OCI-LY7 (cell line): ENCODE data around the gene BDKRB2.

Experiments
- EZH2phosphoT487 ChIP-seq: fragments of 200-600 bp; sonication (generic); IDR thresholded peaks from 2 replicates; pipeline ENCODE4 v1.6.1; 2018; ENCODE audit warnings: low read depth, borderline replicate concordance, mild to moderate bottlenecking, mixed run types, antibody characterized with exemption, low read length, moderate library complexity, mixed read lengths
- TF ChIP-seq, protein P1 (sequence below): fragments of 200-600 bp; sonication (generic); conservative IDR thresholded peaks from 2 replicates; pipeline ENCODE4 v1.5.1; 2014; ENCODE audit warnings: mild to moderate bottlenecking, antibody characterized with exemption, low read length, moderate library complexity, mixed read lengths

DNA sequence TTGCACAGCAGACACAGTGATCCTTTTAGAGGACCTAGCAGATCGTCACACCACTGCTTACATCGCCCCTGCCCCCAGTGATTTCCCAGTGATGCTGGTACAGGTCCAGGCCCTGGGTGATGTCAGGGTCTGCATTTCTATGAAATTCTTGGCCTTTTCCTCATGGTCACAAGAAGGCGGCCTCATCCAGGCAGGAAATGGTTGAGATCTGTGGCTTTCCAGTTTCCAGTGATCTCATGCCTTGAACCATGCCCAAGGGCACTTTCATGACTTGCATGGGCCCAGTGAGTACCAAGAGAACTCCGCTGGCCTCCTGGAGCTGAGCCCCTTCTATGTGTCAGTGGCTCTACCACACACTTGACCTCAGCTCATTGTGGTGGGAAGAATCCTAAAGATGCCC is 41.9 kb upstream of the BDKRB2 start:
- TF ChIP-seq, protein P1, sequence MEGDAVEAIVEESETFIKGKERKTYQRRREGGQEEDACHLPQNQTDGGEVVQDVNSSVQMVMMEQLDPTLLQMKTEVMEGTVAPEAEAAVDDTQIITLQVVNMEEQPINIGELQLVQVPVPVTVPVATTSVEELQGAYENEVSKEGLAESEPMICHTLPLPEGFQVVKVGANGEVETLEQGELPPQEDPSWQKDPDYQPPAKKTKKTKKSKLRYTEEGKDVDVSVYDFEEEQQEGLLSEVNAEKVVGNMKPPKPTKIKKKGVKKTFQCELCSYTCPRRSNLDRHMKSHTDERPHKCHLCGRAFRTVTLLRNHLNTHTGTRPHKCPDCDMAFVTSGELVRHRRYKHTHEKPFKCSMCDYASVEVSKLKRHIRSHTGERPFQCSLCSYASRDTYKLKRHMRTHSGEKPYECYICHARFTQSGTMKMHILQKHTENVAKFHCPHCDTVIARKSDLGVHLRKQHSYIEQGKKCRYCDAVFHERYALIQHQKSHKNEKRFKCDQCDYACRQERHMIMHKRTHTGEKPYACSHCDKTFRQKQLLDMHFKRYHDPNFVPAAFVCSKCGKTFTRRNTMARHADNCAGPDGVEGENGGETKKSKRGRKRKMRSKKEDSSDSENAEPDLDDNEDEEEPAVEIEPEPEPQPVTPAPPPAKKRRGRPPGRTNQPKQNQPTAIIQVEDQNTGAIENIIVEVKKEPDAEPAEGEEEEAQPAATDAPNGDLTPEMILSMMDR = no peak
- no peak for TF ChIP-seq EZH2phosphoT487
